ENCODE results near the gene ZNF653.
A peak's percentile ranks its signal among the peaks of the same experiment; 100 is the strongest.
"Not testable (repeated sequence)": the region's sequence is repeated elsewhere in the genome, so short reads cannot be mapped to it uniquely, and the experiment has no call there.

Gene ZNF653

DNA sequence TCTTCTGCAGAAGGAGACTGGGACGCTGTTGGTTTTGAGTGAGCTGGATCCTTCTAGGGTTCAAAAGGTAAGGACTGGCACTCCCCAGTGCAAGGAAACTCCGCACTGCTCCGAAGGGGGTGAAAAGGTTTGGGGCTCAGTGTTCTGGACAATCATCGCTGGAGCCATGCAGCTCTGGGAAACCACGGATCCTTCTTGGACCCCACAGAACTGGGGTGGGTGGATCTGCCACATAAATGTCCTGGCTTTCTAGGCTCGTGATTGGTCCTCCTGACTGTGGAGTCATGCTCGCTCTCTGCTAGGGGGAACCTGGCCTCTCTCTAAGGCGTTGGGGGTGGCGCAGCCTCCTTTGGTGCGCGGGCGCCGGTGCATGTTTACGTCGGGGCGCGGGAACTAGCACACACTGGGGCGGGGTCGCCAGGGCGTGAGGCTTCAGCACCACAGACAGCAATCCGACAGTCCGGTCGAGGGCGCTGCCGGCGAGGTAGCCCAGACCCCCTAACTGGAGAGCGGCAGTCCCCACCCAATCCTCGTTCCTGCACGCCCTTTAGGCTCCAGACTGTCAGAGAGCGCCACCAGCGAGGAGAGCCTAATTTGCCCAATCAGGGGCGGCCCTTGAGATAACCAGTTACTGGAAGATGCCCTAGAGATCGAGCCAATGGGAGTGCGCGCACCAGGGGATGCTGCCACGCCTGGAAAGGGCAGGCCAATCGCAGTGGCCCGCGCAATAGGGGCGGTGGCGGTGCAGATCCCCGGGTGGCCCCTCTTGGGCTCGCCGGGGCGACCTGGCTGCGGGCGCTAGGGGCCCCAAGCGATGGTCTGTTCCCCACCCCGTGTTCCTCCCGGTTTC, 23.9 kb downstream of the ZNF653 start:
- peak; percentile 59 to 62 for DNase-seq (ENCODE audit: low read depth in 2 of 2)

DNA sequence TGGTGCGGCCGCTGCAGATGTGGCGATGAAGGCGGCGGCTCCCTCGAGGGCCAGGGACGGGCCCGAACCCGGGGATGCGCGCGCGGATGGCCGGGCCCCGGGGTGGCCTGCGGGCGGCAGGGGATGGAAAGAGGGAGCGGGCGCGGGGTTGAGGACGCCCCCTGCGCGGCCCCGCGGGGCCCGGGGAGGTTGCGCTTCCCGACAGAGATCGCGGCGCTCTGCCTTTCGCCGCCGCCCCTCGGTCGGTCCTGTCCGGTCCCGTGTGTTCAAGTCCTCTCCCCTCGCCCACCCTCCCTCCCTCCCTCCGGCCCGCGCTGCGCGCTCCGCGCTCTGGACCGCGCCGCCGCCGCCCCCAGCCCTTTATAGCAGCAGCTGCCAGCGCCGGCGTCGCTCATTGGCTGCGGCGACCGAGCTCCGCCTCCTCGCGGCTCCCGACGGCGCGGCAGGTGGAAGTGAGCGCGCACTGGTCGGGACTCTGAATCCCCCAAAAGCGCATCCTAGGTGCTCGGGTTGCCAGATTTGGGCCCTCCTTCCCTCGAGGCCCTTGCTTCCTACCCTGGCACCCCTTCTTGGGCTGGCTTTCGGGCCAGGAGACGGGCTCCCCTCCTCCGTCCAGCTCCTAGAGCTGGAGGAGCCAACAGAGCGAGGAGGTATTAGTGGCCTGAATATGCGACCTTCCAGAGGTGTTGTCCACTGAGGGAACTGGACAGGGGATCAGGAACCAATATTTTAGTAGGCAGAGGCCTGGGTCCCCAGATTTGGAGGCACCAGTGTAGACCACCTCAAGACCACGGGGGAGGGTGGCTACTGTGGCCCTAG, 24.7 kb downstream of the ZNF653 start, which contains the start of gene ELAVL3:
Gene ELAVL3, minus strand, starts transcription at position 332 of the 819 bp plus-strand sequence. CDS start 438 bp downstream, outside the sequence.
- DNase-seq (ENCODE audit: low read depth in 2 of 2) = no peak

DNA sequence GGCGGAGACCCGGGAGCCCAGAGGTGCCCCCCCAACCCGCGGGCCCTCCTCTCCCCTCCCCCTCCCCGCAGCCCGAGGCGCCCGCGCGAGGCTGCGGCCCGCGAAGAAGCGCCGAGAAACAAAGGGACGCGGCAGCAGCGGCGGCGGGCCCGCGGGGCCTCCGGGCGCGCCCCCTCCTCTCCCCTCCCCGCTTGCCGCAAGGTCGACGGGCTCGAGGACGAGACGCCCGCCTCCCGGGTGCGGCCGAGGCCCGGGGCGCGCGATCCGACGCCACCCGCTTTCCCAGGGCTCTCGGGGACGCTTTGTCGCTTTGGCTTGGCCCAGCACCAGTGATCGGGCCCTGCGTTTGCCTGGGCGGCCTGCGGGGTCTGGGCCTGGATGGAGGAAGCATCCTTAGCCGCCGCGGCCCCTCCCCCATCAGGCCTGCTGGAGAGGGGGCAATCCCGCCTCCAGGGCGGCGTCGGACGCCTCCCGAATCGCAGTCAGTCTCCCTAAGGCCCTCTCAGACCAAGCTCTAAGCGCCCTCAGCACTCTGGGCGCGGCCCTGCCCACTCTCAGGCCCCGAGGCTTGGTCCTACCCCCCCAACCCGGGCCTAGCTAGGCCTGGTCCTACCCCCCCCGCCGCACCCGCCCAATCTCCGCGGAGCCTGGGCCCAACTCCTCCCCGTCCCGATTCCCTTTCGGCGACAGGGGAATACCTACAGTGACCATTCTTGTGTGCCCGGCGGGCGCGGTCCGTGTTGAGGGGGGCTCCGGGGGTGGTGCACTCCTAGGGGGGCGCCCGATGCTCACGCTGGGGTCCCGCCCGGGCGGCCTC, 25.5 kb downstream of the ZNF653 start:
- DNase-seq (ENCODE audit: low read depth in 2 of 2) = no peak

DNA sequence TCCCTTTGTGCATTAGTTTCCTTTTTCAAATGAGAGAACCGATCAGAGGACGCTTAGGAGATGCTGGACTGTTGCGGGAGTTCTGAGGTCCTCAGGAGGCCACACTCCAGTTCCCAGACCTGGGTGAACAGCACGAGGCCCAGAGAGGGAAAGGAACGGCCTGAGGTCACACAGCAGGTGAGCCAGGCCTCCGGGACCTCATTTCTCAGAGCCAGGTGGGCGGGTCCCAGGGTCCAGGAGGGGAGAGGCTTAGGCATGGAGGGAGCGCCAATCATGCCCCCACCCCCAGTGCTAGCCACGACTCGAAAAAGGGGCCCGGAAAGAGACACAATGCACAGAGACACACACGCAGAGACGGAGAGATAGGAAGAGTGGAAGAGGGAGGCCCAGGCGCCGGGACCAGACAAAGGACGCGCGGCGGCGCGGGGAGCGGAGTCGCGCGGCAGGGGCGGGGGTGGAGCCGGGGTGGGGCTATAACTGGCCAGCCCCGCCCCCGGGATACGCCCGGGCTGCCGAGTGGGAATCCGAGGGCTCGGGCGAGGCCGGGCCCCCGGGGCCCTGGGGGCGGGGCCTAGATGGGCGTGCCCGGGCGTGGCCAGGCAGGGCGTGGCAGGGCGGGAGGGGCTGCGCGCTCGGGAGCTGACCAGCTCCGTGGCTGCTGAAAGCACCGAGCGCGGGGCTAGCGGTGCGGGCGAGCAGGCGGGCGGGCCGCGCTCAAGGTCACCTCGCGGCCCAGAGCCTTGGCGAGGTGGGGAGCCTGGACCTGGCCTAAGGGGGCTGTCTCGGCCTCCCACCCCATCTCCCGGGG, 26.3 kb downstream of the ZNF653 start:
- DNase-seq (ENCODE audit: low read depth in 2 of 2) = no peak

DNA sequence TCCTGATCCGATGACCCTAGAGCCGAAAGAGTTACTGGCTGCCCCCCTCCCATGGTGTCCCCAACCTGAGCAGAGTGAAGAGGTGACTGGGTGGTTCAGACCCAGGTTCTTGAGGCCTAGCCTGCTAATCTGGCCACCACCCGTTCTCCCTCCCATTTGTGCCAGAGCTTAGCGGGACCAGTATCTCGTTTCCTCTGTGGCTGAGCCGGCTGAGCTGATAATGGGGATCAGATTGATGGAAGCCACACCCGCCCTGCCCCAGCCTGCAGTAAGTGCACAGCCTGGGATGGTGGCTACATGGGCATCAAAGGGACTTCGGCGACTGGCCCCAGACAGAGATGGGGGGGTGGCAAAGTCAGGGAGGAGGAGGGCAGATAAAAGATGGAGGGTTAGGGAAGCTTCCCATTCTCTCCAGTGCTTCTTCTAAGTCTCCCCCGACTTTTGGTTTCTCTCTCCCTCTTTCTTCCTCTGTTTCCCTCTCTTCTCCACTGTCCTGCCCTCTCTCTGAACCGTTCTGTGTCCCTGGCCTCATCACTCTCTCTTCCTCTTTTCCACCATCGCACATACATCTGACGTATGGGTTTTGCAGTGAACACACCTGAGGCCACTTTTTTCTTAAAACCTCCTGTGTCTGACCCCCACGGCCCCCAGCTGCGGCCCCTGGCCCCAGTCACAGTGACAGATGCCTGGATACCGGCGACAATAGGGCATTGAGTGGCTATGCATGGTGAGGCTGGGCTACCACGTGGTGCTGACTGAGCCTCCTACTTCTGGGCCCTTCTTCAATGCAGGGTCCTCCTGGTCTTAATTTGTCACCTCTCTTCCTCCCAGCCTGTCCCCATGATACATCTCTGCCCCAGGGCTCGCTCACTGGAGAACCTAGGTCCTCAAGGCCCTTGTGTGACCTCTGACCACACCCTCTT, 27.2 kb downstream of the ZNF653 start:
- DNase-seq (ENCODE audit: low read depth in 2 of 2) = no peak

DNA sequence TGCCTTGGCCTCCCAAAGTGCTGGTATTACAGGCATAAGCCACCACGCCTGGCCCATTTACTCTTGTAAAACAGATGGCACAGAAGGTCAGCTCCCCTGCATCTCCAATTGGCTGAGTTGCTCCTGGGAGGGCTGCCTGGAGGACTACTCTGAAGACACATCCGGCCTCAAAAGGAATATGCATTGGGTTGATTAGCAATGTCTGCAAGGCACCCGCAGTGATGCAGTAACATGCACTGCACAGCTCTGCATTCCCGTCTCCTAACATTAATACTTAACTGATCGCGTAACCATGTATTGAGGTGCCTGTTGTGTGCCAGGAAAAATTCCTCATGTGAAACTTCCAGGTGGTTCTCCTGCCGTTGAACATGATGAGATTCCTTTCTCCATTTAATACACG, 29.8 kb downstream of the ZNF653 start:
- DNase-seq (ENCODE audit: low read depth in 2 of 2) = no peak

DNA sequence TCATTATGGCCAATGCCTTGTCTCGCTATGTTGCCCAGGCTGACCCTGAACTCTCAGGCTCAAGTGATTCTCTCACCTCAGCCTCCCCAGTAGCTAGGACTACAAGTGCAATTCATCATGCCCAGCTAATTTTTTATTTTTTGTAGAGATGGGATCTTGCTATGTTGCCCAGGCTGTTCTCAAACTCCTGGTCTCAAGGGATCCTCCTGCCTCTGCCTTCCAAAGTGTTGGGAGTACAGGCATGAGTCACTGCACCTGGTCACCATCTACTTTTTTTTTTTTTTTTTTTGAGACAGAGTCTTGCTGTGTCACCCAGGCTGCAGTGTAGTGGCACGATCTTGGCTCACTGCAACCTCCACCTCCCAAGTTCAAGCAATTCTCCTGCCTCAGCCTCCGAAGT, 30.3 kb downstream of the ZNF653 start:
- DNase-seq (ENCODE audit: low read depth in 2 of 2) = not testable (repeated sequence)

DNA sequence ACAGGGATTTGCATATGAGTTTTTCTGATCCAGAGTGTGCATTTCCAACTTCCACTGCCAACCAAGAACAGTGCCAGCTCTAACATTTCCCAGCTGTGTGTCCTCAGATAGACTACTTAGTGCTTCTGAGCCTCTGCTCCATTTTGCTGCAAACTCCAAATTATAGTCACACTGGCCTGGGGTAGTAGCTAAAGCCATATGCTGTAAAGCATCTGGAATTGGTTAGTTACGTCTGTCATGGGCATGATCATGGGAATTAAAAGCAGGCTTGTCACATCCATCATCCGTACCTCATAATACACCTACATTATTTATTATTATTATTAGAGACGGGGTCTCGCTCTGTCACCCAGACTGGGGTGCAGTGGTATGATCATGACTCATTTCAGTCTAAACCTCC, 31.9 kb downstream of the ZNF653 start:
- no peak for DNase-seq (ENCODE audit: low read depth in 2 of 2)

DNA sequence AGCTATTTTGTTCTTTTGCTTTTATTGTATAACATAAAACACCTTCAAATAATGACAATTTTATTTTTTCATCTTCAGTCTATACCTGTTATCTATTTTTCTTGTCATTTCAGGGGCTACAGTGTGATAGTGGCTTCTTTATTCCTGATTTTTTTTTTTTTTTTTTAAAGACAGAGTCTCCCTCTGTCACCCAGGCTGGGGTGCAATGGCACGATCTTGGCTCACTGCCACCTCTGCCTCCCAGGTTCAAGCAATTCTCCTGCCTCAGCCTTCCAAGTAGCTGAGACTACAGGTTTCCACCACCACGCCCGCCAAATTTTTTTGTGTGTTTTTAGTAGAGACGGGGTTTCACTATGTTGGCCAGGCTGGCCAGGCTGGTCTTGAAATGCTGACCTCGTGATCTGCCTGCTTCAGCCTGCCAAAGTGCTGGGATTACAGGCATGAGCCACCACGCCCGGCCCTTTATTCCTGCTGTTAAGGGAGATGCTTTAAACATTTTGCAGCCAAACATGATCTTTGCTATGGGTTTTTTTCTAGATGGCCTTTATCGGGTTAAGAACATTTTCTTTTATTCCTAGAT, 37.3 kb downstream of the ZNF653 start:
- not testable (repeated sequence) for DNase-seq (ENCODE audit: low read depth in 2 of 2)

DNA sequence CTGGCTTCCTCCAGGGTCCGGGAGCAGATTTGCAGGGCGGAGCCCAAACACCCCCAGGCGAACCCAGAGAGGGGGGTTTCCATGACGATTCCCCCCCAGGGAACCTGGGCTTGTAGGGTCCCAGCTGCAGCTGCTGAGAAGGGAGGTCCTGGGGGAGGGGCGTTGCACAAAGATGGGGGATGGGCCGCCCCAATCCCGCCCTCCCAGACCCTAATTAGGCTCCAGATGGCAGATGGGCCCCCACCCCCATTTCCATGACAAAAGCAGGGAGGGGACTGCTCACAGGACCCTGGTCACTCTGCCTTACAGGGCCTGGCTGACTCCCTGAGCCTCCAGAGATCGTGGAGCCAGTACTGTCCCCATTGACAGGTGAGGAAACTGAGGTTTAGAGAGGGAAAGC, 40.0 kb downstream of the ZNF653 start:
- no peak for DNase-seq (ENCODE audit: low read depth in 2 of 2)

DNA sequence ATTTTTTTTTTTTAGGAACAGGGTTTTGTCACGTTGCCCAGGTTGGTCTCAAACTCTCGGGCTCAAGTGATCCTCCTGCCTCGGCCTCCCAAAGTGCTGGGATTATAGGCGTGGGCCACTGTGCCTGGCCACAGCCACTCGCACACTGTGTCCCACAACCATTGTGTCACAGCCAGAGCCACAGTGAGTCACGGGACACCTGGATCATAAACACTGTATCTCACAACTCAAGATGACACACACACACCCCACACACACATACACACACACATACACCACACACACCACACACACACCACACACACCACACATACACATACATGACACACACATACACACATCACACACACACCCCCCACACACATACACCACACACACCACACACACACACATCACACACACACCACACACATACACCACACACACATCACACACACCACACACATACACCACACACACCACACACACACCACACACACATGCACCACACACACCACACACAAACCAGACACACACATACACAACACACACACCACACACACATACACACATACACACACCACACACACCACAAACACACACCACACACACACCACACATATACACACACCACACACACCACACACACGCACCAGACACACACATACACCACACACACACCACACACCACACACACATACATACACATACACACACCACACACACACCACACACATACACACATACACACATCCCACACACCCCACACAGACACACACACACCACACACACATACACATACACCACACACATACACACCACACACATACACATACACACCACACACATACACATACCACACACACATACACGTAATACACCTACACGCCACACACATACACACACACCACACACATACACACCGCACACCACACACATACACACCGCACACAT, 41.0 kb downstream of the ZNF653 start:
- DNase-seq (ENCODE audit: low read depth in 2 of 2) = no peak

DNA sequence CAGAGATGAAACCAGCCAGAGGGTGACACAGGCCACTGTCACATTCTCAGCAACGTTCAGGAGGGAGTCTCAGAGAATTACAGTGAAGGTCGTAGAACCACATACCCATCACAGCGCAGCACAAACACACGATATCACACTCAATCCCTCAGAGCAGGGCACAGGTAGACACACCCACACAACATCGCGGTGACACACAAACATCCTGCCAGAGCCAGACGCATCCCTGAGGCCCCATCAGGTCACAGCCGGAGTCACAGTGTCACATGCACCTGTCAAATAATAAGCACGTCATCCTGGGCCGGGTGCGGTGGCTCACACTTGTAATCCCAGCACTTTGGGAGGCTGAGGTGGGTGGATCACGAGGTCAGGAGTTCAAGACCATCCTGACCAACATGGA, 42.2 kb downstream of the ZNF653 start:
- no peak for DNase-seq (ENCODE audit: low read depth in 2 of 2)

DNA sequence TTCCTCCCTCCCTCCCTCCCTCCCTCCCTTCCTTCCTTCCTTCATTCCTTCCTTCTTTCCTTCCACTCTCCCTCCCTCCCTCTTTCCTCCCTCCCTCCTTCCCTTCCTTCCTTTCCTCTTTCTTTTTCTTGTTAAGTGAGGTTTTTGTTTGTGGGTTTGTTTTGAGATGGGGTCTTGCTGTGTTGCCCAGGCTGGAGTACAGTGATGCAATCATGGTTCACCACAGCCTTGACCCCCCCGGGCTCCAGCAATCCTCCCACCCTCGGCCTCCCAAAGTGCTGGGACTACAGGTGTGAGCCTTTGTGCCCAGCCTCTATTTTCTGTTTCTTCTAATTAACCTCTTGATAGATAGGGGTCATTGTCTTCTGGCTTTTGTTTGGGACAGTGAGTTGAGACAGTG, 44.2 kb downstream of the ZNF653 start:
- DNase-seq (ENCODE audit: low read depth in 2 of 2) = no peak

DNA sequence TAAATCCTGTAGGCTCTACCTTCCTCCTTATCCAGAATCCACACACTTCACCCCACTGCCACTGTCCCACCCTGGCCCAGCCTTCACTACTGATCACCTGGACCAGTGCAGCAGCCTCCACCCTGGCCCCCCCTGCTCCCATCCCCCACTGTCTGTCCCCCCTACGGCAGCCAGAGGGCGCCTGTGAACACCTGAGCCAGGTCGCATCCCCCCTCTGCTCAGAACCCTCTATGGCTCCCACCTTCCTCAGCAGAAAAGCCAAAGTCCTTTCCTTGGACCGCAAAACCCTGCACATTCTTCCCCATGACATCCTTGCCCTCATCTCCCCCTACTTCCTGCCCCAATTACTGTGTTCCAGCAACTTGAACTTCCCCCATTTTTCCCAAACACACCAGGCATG, 45.4 kb downstream of the ZNF653 start:
- no peak for DNase-seq (ENCODE audit: low read depth in 2 of 2)

DNA sequence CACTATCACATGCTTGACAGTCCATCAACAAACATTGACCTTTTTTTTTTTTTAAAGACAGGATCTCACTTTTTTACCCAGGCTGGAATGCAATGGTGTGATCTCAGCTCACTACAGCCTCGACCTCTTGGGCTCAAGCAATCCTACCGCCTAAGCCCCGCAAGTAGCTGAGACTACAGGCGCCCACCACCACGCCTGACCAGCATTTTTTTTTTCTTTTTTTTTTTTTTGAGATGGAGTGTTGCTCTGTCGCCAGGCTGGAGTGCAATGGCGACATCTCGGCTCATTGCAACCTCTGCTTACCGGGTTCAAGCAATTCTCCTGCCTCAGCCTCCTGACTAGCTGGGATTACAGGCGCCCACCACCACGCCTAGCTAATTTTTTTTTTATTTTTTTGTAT, 46.7 kb downstream of the ZNF653 start:
- not testable (repeated sequence) for DNase-seq (ENCODE audit: low read depth in 2 of 2)

DNA sequence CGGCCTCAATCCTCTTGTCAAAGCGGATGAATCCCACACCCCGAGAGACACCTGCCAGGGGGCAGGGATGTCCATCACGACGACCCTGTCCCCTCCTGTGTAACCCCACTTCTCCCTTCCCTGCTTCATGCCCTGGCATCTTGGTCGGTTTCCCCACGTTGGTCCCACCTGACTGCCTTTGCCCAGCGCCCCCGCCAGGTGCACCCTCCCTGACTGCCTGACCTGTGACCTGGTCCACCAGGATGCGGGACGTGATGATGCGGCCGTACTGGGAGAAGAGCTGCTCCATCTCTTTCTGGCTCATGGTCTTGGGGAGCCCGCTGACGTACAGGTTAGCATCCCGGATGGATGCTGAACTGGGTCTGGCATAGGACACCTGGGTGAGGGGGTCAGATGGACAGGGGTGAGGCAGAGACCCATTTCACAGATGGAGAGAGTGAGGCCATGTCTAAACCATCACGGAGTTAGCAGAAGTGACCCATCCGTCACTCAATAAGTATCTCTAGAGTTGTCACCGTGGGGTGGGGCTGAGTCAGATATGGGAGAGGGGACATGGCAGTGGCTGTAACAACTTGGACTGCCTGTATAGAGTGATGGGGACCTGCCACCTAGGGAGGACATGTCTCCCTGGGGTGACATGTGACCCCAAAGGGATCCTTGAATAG, 47.3 kb downstream of the ZNF653 start:
- no peak for DNase-seq (ENCODE audit: low read depth in 2 of 2)

DNA sequence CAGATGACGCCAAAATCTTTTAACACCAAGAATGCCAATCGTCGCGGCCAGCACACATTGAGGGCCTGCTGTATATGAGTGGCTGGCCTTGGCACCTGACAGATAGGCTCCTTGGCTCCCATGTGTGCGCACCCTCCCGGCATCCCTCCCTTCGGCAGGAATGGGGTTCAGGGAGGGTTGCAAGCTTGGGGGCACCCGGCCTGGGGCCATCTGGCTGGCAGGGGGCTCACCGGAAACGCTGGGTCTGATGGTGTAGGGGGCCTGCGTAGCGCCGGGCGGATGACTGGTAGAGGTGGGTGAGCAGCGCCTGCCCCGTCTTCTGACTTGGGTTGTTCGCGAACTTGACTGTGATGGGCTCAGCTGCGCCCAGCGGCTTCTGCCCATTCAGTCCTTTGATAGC, 47.8 kb downstream of the ZNF653 start:
- DNase-seq (ENCODE audit: low read depth in 2 of 2) = no peak

DNA sequence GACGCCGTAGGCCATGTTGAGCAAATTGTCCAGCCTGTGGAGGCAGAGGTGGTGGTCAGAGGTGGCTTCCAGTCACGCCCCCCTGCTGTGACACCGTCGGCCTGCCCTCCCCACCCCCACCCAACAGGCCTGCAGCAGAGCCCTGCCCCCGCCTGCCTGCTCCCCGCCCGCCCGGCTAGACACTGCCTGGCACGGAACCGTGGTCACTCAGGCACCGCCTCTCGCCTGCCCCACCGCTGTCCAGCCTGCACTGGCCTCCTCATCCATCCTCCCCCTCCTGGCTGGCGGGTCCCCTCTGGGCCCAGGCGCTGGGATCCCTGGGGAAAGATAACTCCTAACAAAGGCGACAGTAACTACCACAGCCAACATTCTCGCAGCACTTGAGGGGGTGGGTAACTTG, 48.5 kb downstream of the ZNF653 start:
- no peak for DNase-seq (ENCODE audit: low read depth in 2 of 2)

All from fibroblast of skin of left quadriceps (primary cell).